ENCODE results near the gene UGT1A9. TPM values are rescaled to one million over a fixed set of nuclear protein-coding genes. Genes with fewer than 3 reads are reported as not detected.
"Not testable (repeated sequence)": the region's sequence is repeated elsewhere in the genome, so short reads cannot be mapped to it uniquely, and the experiment has no call there.

The UGT1A9 gene
- total RNA-seq, 2 donors from 2014 or later = not detected

GRCh38 chr2:233740870-233741269 is 69.2 kb downstream of the UGT1A9 start:
- no peak overlapping the region for H3K27ac ChIP-seq
- H3K27me3 ChIP-seq (replicated peaks; ENCODE audit: insufficient read depth) = no peaks in the 10 kb centered on the region
- DNase-seq (ENCODE audit: low spot score) = no peak
- intact Hi-C loops (cut with DNase I) = no loop called here
- WGBS = 56% methylated on average over 2 of the region's 2 CpGs
- TF ChIP-seq POLR2AphosphoS5 (IDR thresholded peaks at IDR 0.05) = no peak
- no peak for TF ChIP-seq POLR2A (IDR thresholded peaks at IDR 0.05)
- TF ChIP-seq, protein P1, sequence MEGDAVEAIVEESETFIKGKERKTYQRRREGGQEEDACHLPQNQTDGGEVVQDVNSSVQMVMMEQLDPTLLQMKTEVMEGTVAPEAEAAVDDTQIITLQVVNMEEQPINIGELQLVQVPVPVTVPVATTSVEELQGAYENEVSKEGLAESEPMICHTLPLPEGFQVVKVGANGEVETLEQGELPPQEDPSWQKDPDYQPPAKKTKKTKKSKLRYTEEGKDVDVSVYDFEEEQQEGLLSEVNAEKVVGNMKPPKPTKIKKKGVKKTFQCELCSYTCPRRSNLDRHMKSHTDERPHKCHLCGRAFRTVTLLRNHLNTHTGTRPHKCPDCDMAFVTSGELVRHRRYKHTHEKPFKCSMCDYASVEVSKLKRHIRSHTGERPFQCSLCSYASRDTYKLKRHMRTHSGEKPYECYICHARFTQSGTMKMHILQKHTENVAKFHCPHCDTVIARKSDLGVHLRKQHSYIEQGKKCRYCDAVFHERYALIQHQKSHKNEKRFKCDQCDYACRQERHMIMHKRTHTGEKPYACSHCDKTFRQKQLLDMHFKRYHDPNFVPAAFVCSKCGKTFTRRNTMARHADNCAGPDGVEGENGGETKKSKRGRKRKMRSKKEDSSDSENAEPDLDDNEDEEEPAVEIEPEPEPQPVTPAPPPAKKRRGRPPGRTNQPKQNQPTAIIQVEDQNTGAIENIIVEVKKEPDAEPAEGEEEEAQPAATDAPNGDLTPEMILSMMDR (IDR thresholded peaks at IDR 0.05) = no peak
- H3K4me3 ChIP-seq = no peak overlapping the region
- H3K36me3 ChIP-seq = no peaks in the 10 kb centered on the region
- no peaks in the 10 kb centered on the region for H3K4me1 ChIP-seq (replicated peaks)
- H3K9me3 ChIP-seq = no peaks in the 10 kb centered on the region

DNA sequence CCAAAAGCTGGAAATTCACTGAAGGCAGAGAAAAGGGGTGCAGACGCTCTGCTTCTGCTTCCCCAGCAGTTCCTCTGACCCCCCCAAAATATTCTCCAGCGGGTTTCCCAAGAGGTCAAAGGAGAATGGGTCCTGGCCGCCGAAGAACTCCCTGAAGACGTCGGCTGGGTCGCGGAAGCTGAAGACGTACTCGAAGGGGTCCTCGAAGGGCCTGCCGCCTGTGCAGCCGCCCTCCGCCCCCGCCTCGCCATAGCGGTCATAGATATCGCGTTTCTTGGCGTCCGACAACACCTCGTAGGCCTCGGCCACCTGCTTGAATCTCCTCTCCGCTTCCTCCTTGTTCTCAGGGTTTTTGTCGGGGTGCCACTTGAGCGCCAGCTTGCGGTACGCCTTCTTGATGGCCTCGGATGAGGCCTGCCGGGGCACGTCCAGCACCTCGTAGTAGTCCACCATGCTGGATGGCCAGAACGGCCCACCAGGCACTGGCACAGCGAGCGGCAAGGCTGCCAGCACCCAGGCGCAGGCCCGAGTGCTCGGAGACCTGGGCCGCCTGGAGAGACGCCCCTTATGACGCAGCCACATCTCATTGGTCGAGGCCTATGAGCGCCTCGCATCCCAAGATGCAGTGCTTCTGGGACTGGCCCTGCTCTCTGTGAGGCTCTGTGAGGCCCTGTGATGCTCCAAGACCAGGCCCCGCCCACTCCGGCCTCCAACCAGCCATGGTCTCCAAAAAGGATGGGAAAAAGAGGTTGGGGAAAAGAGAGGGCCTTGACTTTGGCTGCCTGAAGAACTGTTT is 72.0 kb downstream of the UGT1A9 start:
- H3K9me3 ChIP-seq = no peaks in the 10 kb centered on the region
- no peaks in the 10 kb centered on the region for H3K27me3 ChIP-seq (replicated peaks; ENCODE audit: insufficient read depth)
- no peak for DNase-seq (ENCODE audit: low spot score)
- no peaks in the 10 kb centered on the region for H3K36me3 ChIP-seq
- 94% methylated on average over 46 of the region's 46 CpGs for WGBS
- no peak overlapping the region for H3K4me3 ChIP-seq
- no peak overlapping the region for H3K27ac ChIP-seq
- H3K4me1 ChIP-seq (replicated peaks) = no peaks in the 10 kb centered on the region
- TF ChIP-seq, protein P1 (IDR thresholded peaks at IDR 0.05) = no peak
- TF ChIP-seq POLR2AphosphoS5 (IDR thresholded peaks at IDR 0.05) (no peak), POLR2A (IDR thresholded peaks at IDR 0.05) (no peak)
- intact Hi-C loops (cut with DNase I) = no loop called here

- no peak for DNase-seq (ENCODE audit: low spot score)
- no peak overlapping the region for H3K4me3 ChIP-seq
- H3K9me3 ChIP-seq = no peaks in the 10 kb centered on the region
- no peak overlapping the region for H3K27ac ChIP-seq
- TF ChIP-seq POLR2AphosphoS5 (IDR thresholded peaks at IDR 0.05) (no peak), POLR2A (IDR thresholded peaks at IDR 0.05) (no peak)
- TF ChIP-seq, protein P1 (IDR thresholded peaks at IDR 0.05) = no peak
- no peaks in the 10 kb centered on the region for H3K4me1 ChIP-seq (replicated peaks)
- no peaks in the 10 kb centered on the region for H3K36me3 ChIP-seq
- H3K27me3 ChIP-seq (replicated peaks; ENCODE audit: insufficient read depth) = no peaks in the 10 kb centered on the region
- intact Hi-C loops (cut with DNase I) = no loop called here
- 58% methylated on average over 5 of the region's 5 CpGs for WGBS
Observed at GRCh38 chr2:233745073-233745755, 73.5 kb downstream of the UGT1A9 start.

- H3K9me3 ChIP-seq; intact Hi-C loops (cut with DNase I); H3K27ac ChIP-seq; DNase-seq (ENCODE audit: low spot score); H3K4me3 ChIP-seq; H3K4me1 ChIP-seq (replicated peaks); H3K36me3 ChIP-seq; H3K27me3 ChIP-seq (replicated peaks; ENCODE audit: insufficient read depth): not testable (repeated sequence)
- 89% methylated on average over 2 of the region's 2 CpGs for WGBS
Observed at GRCh38 chr2:233745838-233746237, 74.1 kb downstream of the UGT1A9 start.

DNA sequence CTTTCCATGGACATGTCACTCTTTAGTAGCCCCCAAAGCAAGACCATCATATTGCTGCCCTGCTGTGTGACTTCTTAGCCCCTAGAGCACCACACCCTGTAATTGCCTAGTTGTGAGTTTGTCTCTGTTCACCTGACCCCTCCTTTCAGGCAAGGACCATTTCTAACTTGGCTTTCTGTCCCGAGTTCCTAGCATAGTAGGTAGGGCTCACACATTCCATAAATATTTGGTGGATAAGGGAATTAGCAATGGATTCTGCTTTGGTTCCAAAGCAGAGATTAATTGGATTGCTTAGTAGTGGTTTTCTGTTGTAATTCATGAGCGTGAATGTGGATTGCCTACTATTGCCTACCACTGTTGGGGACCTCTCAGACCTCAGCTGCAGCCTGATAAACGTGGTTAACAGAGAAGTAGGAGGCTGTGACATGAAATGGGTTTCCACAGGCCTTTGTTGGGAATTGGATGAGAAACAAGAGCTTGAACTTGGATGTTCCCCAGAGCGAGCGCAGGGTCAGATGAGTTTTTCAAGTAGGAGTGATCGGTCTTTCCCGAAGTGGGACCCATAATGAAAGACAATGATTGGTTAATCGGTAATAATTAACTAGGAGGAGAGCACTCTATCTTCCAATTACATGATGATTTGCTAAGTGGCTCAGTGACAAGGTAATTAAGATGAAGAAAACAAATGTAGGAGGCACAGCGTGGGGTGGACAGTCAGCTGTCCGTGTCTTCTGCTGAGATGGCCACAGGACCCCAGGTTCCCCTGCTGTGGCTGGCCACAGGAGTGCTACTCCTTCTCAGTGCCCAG is 75.0 kb downstream of the UGT1A9 start:
- Histone ChIP-seq H3K4me1 (replicated peaks) (no peaks in the 10 kb centered on the region), H3K36me3 (no peaks in the 10 kb centered on the region), H3K4me3 (no peak overlapping the region), H3K27ac (no peak overlapping the region), H3K9me3 (no peaks in the 10 kb centered on the region), H3K27me3 (replicated peaks; ENCODE audit: insufficient read depth) (no peaks in the 10 kb centered on the region)
- TF ChIP-seq POLR2AphosphoS5 (IDR thresholded peaks at IDR 0.05) (no peak), POLR2A (IDR thresholded peaks at IDR 0.05) (no peak)
- TF ChIP-seq, protein P1 (IDR thresholded peaks at IDR 0.05) = no peak
- intact Hi-C loops (cut with DNase I) = no loop called here
- no peak for DNase-seq (ENCODE audit: low spot score)
- 78% methylated on average over 10 of the region's 10 CpGs for WGBS

All from prostate gland (tissue), 2 donors.